SU-DHL-6 (cell line): Measurements from ENCODE around the gene SMTNL2.

Experiments used
- H2AFZ ChIP-seq: fragments of 200-600 bp; sonication (generic); 2 replicates; pipeline ENCODE4 v1.6.1; 2014; ENCODE audit warnings: low read depth, mild to moderate bottlenecking, moderate library complexity, mixed read lengths, antibody characterized with exemption, low read length; ENCODE audit not compliant: severe bottlenecking
- H3F3A ChIP-seq: fragments of 200-600 bp; shearing (Covaris generic); 2 replicates; pipeline ENCODE4 v1.6.0; 2016; ENCODE audit warnings: antibody characterized with exemption, mild to moderate bottlenecking; ENCODE audit not compliant: insufficient read depth
- H3K27ac ChIP-seq: fragments of 200-600 bp; sonication (generic); 2 replicates; pipeline ENCODE4 v1.5.1; 2016; ENCODE audit warnings: low read depth, mild to moderate bottlenecking, low read length, moderate library complexity, mixed read lengths
- H3K27me3 ChIP-seq: fragments of 200-600 bp; sonication (generic), shearing (Covaris generic); 2 replicates; pipeline ENCODE4 v1.6.0; 2014; ENCODE audit warnings: mild to moderate bottlenecking, low read length
- H3K36me3 ChIP-seq: fragments of 200-600 bp; sonication (generic); 2 replicates; pipeline ENCODE4 v1.6.1; 2014; ENCODE audit warnings: mild to moderate bottlenecking, low read length, mixed read lengths
- H3K4me2 ChIP-seq: fragments of 300-600, 200-600 bp; shearing (Covaris generic), sonication (generic); 2 replicates; pipeline ENCODE4 v1.6.0; 2014; ENCODE audit warnings: low read length, low read depth, mild to moderate bottlenecking; ENCODE audit not compliant: poor library complexity, severe bottlenecking
- H3K4me3 ChIP-seq: fragments of 200-600 bp; sonication (generic); 2 replicates; pipeline ENCODE4 v1.5.1; 2014; ENCODE audit warnings: antibody characterized with exemption, low read length, mild to moderate bottlenecking, mixed read lengths; ENCODE audit not compliant: insufficient read depth, poor library complexity, severe bottlenecking
- H3K79me2 ChIP-seq: fragments of 200-600 bp; sonication (generic); 2 replicates; pipeline ENCODE4 v1.6.1; 2014; ENCODE audit warnings: mild to moderate bottlenecking, low read length, moderate library complexity; ENCODE audit not compliant: insufficient read depth
- H3K9ac ChIP-seq: fragments of 200-600 bp; sonication (generic); 2 replicates; pipeline ENCODE4 v1.7.0; 2014; ENCODE audit warnings: mild to moderate bottlenecking, low read length
- H3K9me2 ChIP-seq: fragments of 200-600 bp; sonication (generic); replicated peaks from 2 replicates; pipeline ENCODE4 v1.6.1; 2014; ENCODE audit warnings: low read length; ENCODE audit not compliant: insufficient read depth
- H3K9me3 ChIP-seq: fragments of 200-600 bp; sonication (generic); 2 replicates; pipeline ENCODE4 v1.6.1; 2014; ENCODE audit warnings: low read length, mixed read lengths; ENCODE audit not compliant: insufficient read depth
- H4K20me1 ChIP-seq: fragments of 200-600 bp; sonication (generic); 2 replicates; pipeline ENCODE4 v1.6.1; 2014; ENCODE audit warnings: low read depth, mild to moderate bottlenecking, antibody characterized with exemption, low read length, moderate library complexity, mixed read lengths
- EZH2phosphoT487 ChIP-seq: fragments of 200-600 bp; sonication (generic), shearing (Covaris generic); conservative IDR thresholded peaks from 2 replicates; pipeline ENCODE4 v1.6.1; 2018; ENCODE audit warnings: mild to moderate bottlenecking, antibody characterized with exemption, low read length, moderate library complexity, mixed read lengths
- TF ChIP-seq, protein P1 (sequence below): fragments of 200-600 bp; sonication (generic); IDR thresholded peaks from one replicate; pipeline ENCODE4 v1.5.1; 2017; ENCODE audit warnings: antibody characterized with exemption, mild to moderate bottlenecking, low read length, moderate library complexity; ENCODE audit not compliant: insufficient read depth, poor library complexity, severe bottlenecking

The SMTNL2 gene

GRCh38 chr17:4557626-4558346 is 26.5 kb upstream of the SMTNL2 start:
- H3K79me2 ChIP-seq = peaks cover 22% of the 10 kb centered on the region
- no peaks in the 10 kb centered on the region for H3K9me3 ChIP-seq
- no peaks in the 10 kb centered on the region for H3K36me3 ChIP-seq
- no peaks in the 10 kb centered on the region for H3F3A ChIP-seq
- no peak overlapping the region for H3K4me3 ChIP-seq
- no peaks in the 10 kb centered on the region for H4K20me1 ChIP-seq
- no peak for TF ChIP-seq EZH2phosphoT487
- no peaks in the 10 kb centered on the region for H3K9me2 ChIP-seq
- H3K27ac ChIP-seq = no peak overlapping the region
- no peak overlapping the region for H2AFZ ChIP-seq
- H3K9ac ChIP-seq = no peak overlapping the region
- H3K4me2 ChIP-seq = no peak overlapping the region
- H3K27me3 ChIP-seq = no peaks in the 10 kb centered on the region

DNA sequence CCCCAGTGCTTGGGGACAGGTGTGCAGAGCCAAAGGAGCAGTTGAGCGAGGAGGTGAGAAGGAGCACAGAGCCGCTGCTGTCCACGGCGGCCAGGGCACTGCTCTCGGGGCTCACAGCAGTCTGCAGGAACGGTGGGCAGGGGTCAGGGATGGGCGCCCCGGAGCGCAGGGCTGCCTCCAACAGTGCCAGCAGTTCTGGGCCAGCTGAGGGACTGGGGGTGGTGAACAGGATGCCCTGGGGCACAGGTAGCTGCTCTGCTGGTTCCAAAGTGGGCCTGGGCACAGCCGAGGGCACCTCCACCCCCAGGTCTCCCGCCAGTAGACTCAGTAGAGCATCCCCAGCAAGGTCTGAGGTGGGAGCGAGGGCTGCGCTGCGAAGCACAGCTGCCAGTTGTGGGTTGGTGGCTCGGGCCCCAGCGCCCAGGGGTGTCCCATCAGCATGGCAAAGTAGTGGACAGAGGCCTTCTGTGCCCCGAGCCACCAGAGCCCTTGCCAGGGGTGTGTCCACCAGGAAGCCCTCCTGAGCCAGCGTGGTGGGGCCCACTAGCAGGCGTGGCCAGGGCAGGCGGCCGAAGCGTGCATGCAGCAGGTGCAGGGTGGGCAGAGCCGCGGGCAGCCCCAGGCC is 25.9 kb upstream of the SMTNL2 start:
- Histone ChIP-seq H3K27ac (no peak overlapping the region), H3K9ac (no peak overlapping the region), H3K27me3 (no peaks in the 10 kb centered on the region), H3F3A (no peaks in the 10 kb centered on the region), H3K9me2 (no peaks in the 10 kb centered on the region), H3K4me3 (no peak overlapping the region), H3K4me2 (no peak overlapping the region), H4K20me1 (no peaks in the 10 kb centered on the region), H2AFZ (no peak overlapping the region), H3K79me2 (peaks cover 17% of the 10 kb centered on the region), H3K36me3 (no peaks in the 10 kb centered on the region), H3K9me3 (no peaks in the 10 kb centered on the region)
- TF ChIP-seq, protein P1, sequence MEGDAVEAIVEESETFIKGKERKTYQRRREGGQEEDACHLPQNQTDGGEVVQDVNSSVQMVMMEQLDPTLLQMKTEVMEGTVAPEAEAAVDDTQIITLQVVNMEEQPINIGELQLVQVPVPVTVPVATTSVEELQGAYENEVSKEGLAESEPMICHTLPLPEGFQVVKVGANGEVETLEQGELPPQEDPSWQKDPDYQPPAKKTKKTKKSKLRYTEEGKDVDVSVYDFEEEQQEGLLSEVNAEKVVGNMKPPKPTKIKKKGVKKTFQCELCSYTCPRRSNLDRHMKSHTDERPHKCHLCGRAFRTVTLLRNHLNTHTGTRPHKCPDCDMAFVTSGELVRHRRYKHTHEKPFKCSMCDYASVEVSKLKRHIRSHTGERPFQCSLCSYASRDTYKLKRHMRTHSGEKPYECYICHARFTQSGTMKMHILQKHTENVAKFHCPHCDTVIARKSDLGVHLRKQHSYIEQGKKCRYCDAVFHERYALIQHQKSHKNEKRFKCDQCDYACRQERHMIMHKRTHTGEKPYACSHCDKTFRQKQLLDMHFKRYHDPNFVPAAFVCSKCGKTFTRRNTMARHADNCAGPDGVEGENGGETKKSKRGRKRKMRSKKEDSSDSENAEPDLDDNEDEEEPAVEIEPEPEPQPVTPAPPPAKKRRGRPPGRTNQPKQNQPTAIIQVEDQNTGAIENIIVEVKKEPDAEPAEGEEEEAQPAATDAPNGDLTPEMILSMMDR = no peak
- no peak for TF ChIP-seq EZH2phosphoT487

DNA sequence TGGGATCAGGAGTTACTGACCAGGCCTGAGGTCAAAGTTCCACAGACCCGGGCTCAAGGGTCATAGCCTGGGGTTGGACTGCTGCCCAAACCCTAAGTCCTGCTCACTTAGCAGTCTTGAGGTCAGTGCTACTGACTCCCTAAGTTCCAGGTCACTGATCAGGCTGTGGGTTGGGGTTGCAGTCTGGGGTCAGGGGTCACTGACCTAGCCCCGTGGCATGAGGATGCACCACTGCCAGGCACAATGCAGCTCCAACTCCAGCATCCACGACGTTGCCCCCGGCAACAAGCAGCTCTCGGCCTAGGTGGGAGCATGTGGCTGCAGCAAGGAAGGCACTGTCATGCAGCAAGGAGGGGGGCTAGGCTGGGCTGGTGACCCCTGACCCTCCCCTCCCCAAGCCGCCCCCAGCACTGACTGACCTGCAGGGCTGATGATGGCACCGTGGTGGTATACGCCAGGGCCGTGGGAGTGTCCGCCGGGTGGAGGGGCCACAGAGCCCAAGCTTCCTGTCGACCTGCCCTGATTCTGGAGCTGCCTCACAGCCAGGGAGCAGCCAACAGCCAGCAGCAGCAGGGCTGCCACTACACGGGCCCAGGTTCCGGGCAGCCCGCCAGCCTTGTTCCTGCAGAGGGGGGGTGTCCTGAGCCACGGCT is 25.1 kb upstream of the SMTNL2 start:
- H3F3A ChIP-seq = no peaks in the 10 kb centered on the region
- H4K20me1 ChIP-seq = no peaks in the 10 kb centered on the region
- H3K27ac ChIP-seq = no peak overlapping the region
- no peak overlapping the region for H3K4me3 ChIP-seq
- TF ChIP-seq, protein P1 = no peak
- no peak for TF ChIP-seq EZH2phosphoT487
- H3K9me3 ChIP-seq = no peaks in the 10 kb centered on the region
- H3K36me3 ChIP-seq = no peaks in the 10 kb centered on the region
- no peak overlapping the region for H3K9ac ChIP-seq
- no peak overlapping the region for H2AFZ ChIP-seq
- H3K4me2 ChIP-seq = no peak overlapping the region
- no peaks in the 10 kb centered on the region for H3K9me2 ChIP-seq
- peaks cover 9% of the 10 kb centered on the region for H3K79me2 ChIP-seq
- H3K27me3 ChIP-seq = no peaks in the 10 kb centered on the region
